AG04450 (cell line): ENCODE results near the gene CNNM3. TPM values are rescaled to one million over a fixed set of nuclear protein-coding genes. Genes with fewer than 3 reads are reported as not detected.

Experiments used
- CTCF ChIA-PET: fragments of 300-600, 350-600 bp; formaldehyde crosslinking; extraction: SDS; loops from one replicate; lab custom pipeline; 2022; ENCODE audit warnings: antibody characterized with exemption, inconsistent platforms; lab: Charles Lee
- POLR2A ChIA-PET: fragments of 350-600 bp; formaldehyde crosslinking; extraction: SDS; loops from one replicate; lab custom pipeline; 2021; ENCODE audit warnings: antibody characterized with exemption, inconsistent platforms; lab: Yijun Ruan, JAX
- DNase-seq: peaks from one replicate; pipeline ENCODE4 v3.0.0-alpha.2; 2011; ENCODE audit warnings: low read depth, low spot score
- H3K27ac ChIP-seq: one replicate; pipeline ENCODE4 v1.5.1; 2012; ENCODE audit warnings: low read depth, low read length, control low read depth
- H3K27me3 ChIP-seq: one replicate; pipeline ENCODE4 v1.6.0; 2012; ENCODE audit warnings: low read length; ENCODE audit not compliant: control insufficient read depth, insufficient read depth
- H3K4me3 ChIP-seq: 2 replicates; pipeline ENCODE4 v1.5.1; 2011; ENCODE audit warnings: mild to moderate bottlenecking, low read depth, low read length, control low read depth
- H3K9me3 ChIP-seq: 2 replicates; pipeline ENCODE4 v1.5.1; 2012; ENCODE audit warnings: low read length; ENCODE audit not compliant: control insufficient read depth, insufficient read depth
- CTCF ChIP-seq: IDR thresholded peaks from 2 replicates; pipeline ENCODE4 v1.5.1; 2011; ENCODE audit warnings: low read depth, low read length, control low read depth, inconsistent platforms
- polyA plus RNA-seq: library from polyadenylated mRNA; depleted of rRNA; stranded (reverse); fragments of >200 nt; gene quantifications from 2 replicates; pipeline ENCODE4 v1.2.3, GENCODE V29; 2011

CNNM3 gene
- polyA plus RNA-seq, 1 experiment = 5.1 TPM

- H3K27ac ChIP-seq = no peak overlapping the region
- ChIA-PET POLR2A (no interaction called here), CTCF (no interaction called here)
- TF ChIP-seq CTCF = no peak
- no peak overlapping the region for H3K4me3 ChIP-seq
- H3K9me3 ChIP-seq = no peaks in the 10 kb centered on the region
- no peak for DNase-seq
- no peaks in the 10 kb centered on the region for H3K27me3 ChIP-seq
These were observed 7.8 kb upstream of the CNNM3 start for GRCh38 chr2:96808176-96808837.

GRCh38 chr2:96809216-96809882 is 6.7 kb upstream of the CNNM3 start:
- Histone ChIP-seq H3K4me3 (no peak overlapping the region), H3K27ac (no peak overlapping the region), H3K9me3 (no peaks in the 10 kb centered on the region), H3K27me3 (no peaks in the 10 kb centered on the region)
- CTCF ChIA-PET = interaction anchor here (1.2 kb wide), 1 partner anchor 9 kb away, joined by 4 read pairs; no protein-coding TSS in a partner anchor
- TF ChIP-seq CTCF = no peak
- POLR2A ChIA-PET = no interaction called here
- DNase-seq = no peak

- Histone ChIP-seq H3K9me3 (no peaks in the 10 kb centered on the region), H3K27ac (no peak overlapping the region), H3K27me3 (no peaks in the 10 kb centered on the region), H3K4me3 (no peak overlapping the region)
- no peak for TF ChIP-seq CTCF
- POLR2A ChIA-PET = no interaction called here
- no peak for DNase-seq
- CTCF ChIA-PET = interaction anchor here (1.2 kb wide), 1 partner anchor 10 kb away, joined by 4 read pairs; no protein-coding TSS in a partner anchor
These were observed 5.9 kb upstream of the CNNM3 start for GRCh38 chr2:96809951-96810782.

GRCh38 chr2:96810783-96811192 is 5.3 kb upstream of the CNNM3 start:
- Histone ChIP-seq H3K27ac (no peak overlapping the region), H3K27me3 (no peaks in the 10 kb centered on the region), H3K9me3 (no peaks in the 10 kb centered on the region), H3K4me3 (no peak overlapping the region)
- ChIA-PET POLR2A (no interaction called here), CTCF (no interaction called here)
- DNase-seq = no peak
- no peak for TF ChIP-seq CTCF

GRCh38 chr2:96811917-96812316 is 4.2 kb upstream of the CNNM3 start:
- CTCF ChIA-PET = interaction anchor here (0.6 to 1.1 kb wide), 2 partner anchors 9 to 202 kb away, joined by 3 read pairs; no protein-coding TSS in a partner anchor
- H3K9me3 ChIP-seq = no peaks in the 10 kb centered on the region
- H3K27ac ChIP-seq = no peak overlapping the region
- no peak for DNase-seq
- H3K27me3 ChIP-seq = no peaks in the 10 kb centered on the region
- no peak overlapping the region for H3K4me3 ChIP-seq
- POLR2A ChIA-PET = no interaction called here
- no peak for TF ChIP-seq CTCF
